ENCODE results near the gene SHISA9. TPM values are rescaled to one million over a fixed set of nuclear protein-coding genes. Genes with fewer than 3 reads are reported as not detected.

The SHISA9 gene
- polyA plus RNA-seq, 1 of the 3 experiments (the other 2 are of a cell fraction), result 0.02 TPM

DNA sequence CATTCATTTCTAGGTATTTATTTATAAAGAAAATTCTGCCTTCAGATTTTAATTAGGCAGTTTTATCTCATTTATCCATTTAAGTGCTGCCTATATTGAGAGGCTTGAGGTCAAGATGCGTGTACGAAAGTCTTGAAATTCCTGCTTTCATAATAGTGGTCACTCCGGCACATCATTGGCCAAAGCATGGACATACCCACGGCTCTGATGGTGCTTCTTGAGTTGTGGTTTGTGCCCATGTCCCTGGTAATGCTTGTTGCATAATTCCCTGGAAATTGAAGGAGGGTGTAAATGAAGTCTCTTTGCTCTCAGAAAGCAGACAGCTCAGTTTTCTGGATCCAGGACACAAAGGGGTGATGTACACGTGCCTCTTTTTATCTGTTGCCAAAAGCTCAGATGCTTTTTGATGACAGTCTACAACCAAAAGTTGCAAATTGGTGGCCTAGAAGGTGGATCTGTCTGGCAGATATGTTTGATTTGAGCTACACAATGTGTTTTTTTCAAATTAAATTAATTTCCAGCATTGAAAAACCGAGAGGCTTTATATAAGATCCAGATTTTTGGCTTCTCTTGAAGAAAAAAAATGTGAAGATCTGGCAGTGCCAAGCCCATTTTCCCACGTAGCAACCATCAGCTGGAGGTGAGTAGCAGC is 94.4 kb downstream of the SHISA9 start:
- H4K20me1 ChIP-seq (ENCODE audit: insufficient read depth), result no peaks in the 10 kb centered on the region
- no peak for DNase-seq
- H3K4me3 ChIP-seq (ENCODE audit: low read depth in 2 of 2, low read length in 1 of 2), result no peak overlapping the region
- no peak overlapping the region for H3K4me2 ChIP-seq
- ChIA-PET POLR2A (no interaction called here), CTCF (no interaction called here)
- WGBS (ENCODE audit: low lambda C conversion rate), result 15% methylated on average over 7 of the region's 7 CpGs
- H3K36me3 ChIP-seq (replicated peaks in 1 of 2; ENCODE audit: control insufficient read depth in 1 of 2, insufficient read depth in 2 of 2, low read length in 1 of 2), result no peaks in the 10 kb centered on the region
- no peaks in the 10 kb centered on the region for H3K27me3 ChIP-seq (ENCODE audit: insufficient read depth)
- H3K9ac ChIP-seq, result no peak overlapping the region
- TF ChIP-seq SMC3 (IDR thresholded peaks at IDR 0.05; ENCODE audit: low read depth, low read length), result no peak
- no peak for TF ChIP-seq ELF1 (IDR thresholded peaks at IDR 0.05)
- TF ChIP-seq, protein P1, sequence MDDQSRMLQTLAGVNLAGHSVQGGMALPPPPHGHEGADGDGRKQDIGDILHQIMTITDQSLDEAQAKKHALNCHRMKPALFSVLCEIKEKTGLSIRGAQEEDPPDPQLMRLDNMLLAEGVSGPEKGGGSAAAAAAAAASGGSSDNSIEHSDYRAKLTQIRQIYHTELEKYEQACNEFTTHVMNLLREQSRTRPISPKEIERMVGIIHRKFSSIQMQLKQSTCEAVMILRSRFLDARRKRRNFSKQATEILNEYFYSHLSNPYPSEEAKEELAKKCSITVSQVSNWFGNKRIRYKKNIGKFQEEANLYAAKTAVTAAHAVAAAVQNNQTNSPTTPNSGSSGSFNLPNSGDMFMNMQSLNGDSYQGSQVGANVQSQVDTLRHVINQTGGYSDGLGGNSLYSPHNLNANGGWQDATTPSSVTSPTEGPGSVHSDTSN (IDR thresholded peaks at IDR 0.05), result no peak
- TF ChIP-seq SIN3A (IDR thresholded peaks at IDR 0.05; ENCODE audit: borderline replicate concordance, low read depth, low read length), result no peak
- no peak for TF ChIP-seq TAF1 (IDR thresholded peaks at IDR 0.05; ENCODE audit: borderline replicate concordance, low read depth, low read length)
- no peak for TF ChIP-seq EP300 (IDR thresholded peaks at IDR 0.05; ENCODE audit: borderline replicate concordance in 1 of 2, low read depth in 1 of 2, low read length in 1 of 2)
- TF ChIP-seq, protein P2, sequence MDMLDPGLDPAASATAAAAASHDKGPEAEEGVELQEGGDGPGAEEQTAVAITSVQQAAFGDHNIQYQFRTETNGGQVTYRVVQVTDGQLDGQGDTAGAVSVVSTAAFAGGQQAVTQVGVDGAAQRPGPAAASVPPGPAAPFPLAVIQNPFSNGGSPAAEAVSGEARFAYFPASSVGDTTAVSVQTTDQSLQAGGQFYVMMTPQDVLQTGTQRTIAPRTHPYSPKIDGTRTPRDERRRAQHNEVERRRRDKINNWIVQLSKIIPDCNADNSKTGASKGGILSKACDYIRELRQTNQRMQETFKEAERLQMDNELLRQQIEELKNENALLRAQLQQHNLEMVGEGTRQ (IDR thresholded peaks at IDR 0.05; ENCODE audit: borderline replicate concordance, low read depth, low read length), result no peak
- no peak for TF ChIP-seq MEF2A (IDR thresholded peaks at IDR 0.05; ENCODE audit: borderline replicate concordance, low read depth)
- TF ChIP-seq RAD21 (IDR thresholded peaks at IDR 0.05; ENCODE audit: low read length), result no peak
- no peak for TF ChIP-seq JUND (IDR thresholded peaks at IDR 0.05)
- no peak for TF ChIP-seq FOSL2 (IDR thresholded peaks at IDR 0.05; ENCODE audit: borderline replicate concordance, low read depth)
- TF ChIP-seq YY1 (IDR thresholded peaks at IDR 0.05; ENCODE audit: low read depth), result no peak
- no peak for TF ChIP-seq RCOR1 (IDR thresholded peaks at IDR 0.05; ENCODE audit: low read length)
- TF ChIP-seq, protein P3, sequence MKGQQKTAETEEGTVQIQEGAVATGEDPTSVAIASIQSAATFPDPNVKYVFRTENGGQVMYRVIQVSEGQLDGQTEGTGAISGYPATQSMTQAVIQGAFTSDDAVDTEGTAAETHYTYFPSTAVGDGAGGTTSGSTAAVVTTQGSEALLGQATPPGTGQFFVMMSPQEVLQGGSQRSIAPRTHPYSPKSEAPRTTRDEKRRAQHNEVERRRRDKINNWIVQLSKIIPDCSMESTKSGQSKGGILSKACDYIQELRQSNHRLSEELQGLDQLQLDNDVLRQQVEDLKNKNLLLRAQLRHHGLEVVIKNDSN (IDR thresholded peaks at IDR 0.05; ENCODE audit: borderline replicate concordance, low read depth), result no peak
- TF ChIP-seq FOXJ3 (CRISPR knock-in tag; IDR thresholded peaks at IDR 0.05), result no peak
- TF ChIP-seq GATA2 (CRISPR knock-in tag; IDR thresholded peaks at IDR 0.05), result no peak
- no peak for TF ChIP-seq EZH2phosphoT487 (IDR thresholded peaks at IDR 0.05; ENCODE audit: borderline replicate concordance, low read depth)
- TF ChIP-seq NRF1 (IDR thresholded peaks at IDR 0.05; ENCODE audit: low read depth, low read length), result no peak
- TF ChIP-seq, protein P4, sequence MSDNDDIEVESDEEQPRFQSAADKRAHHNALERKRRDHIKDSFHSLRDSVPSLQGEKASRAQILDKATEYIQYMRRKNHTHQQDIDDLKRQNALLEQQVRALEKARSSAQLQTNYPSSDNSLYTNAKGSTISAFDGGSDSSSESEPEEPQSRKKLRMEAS (IDR thresholded peaks at IDR 0.05; ENCODE audit: low read depth), result no peak
- no peak for TF ChIP-seq POLR2AphosphoS5 (IDR thresholded peaks at IDR 0.05; ENCODE audit: low read depth, low read length)
- no peaks in the 10 kb centered on the region for H3K9me3 ChIP-seq
- no peaks in the 10 kb centered on the region for H3F3A ChIP-seq (replicated peaks; ENCODE audit: insufficient read depth)
- H2AFZ ChIP-seq (ENCODE audit: low read depth), result no peak overlapping the region
- H3K79me2 ChIP-seq (ENCODE audit: insufficient read depth), result no peaks in the 10 kb centered on the region
- no peaks in the 10 kb centered on the region for H3K9me2 ChIP-seq
- no peak overlapping the region for H3K27ac ChIP-seq (ENCODE audit: low read depth in 2 of 2, low read length in 1 of 2)
- no peaks in the 10 kb centered on the region for H3K4me1 ChIP-seq (ENCODE audit: control insufficient read depth in 1 of 2, insufficient read depth in 2 of 2, low read depth in 1 of 2, low read length in 1 of 2)

Data from SK-N-SH (cell line).